Measurements from ENCODE around the gene SLC35A5.

SLC35A5 gene

GRCh38 chr3:112627419-112627818, 65.6 kb downstream of the SLC35A5 start:
- no peak for DNase-seq

GRCh38 chr3:112627919-112628466, 66.1 kb downstream of the SLC35A5 start:
- DNase-seq, result no peak

- no peak for DNase-seq
Measured at GRCh38 chr3:112629425-112629824, 67.6 kb downstream of the SLC35A5 start.

- DNase-seq, result no peak
Measured at GRCh38 chr3:112631257-112631656, 69.4 kb downstream of the SLC35A5 start.

GRCh38 chr3:112632596-112632995, 70.8 kb downstream of the SLC35A5 start:
- DNase-seq, result no peak

- DNase-seq, result no peak
Measured at GRCh38 chr3:112633191-112633590, 71.3 kb downstream of the SLC35A5 start.

- no peak for DNase-seq
Measured at GRCh38 chr3:112633757-112634156, 71.9 kb downstream of the SLC35A5 start.

- DNase-seq, result no peak
Measured at GRCh38 chr3:112634786-112635541, 73.1 kb downstream of the SLC35A5 start.

All from NCI-H1694 treated with DMSO at 0.1 percent for 48 hours (cell line).